ENCODE data around the gene BCL10. TPM values are rescaled to one million over a fixed set of nuclear protein-coding genes. Genes with fewer than 3 reads are reported as not detected.

The BCL10 gene
- total RNA-seq, 1 experiment from 2014 or later = 30.4 TPM

- H3K4me1 ChIP-seq (replicated peaks; ENCODE audit: insufficient read depth) = peaks cover 24% of the 10 kb centered on the region
- CTCF ChIA-PET = no interaction called here
These were observed 35.4 kb upstream of the BCL10 start for GRCh38 chr1:85311818-85312217.

GRCh38 chr1:85308833-85309350 lies 32.5 kb upstream of the BCL10 start:
- H3K4me2 ChIP-seq = no peak overlapping the region
- no peak overlapping the region for H3K27ac ChIP-seq
- TF ChIP-seq EZH2 (IDR thresholded peaks at IDR 0.05; ENCODE audit: low read depth) = no peak
- no peak for TF ChIP-seq CTCF (conservative IDR thresholded peaks at IDR 0.05)
- no TSS peak for BruUV-seq (replicated peaks)
- no peaks in the 10 kb centered on the region for H3K9me3 ChIP-seq (ENCODE audit: insufficient read depth, low read depth)
- H2AFZ ChIP-seq = no peak overlapping the region
- peaks cover 10% of the 10 kb centered on the region for H3K4me1 ChIP-seq (replicated peaks; ENCODE audit: insufficient read depth)
- H3F3A ChIP-seq (ENCODE audit: insufficient read depth, low read depth) = peaks cover 6% of the 10 kb centered on the region; the same call in 1 of the 2 replicates
- H3K27me3 ChIP-seq (ENCODE audit: insufficient read depth, low read depth) = no peaks in the 10 kb centered on the region
- no peaks in the 10 kb centered on the region for H3K36me3 ChIP-seq (ENCODE audit: low read depth)
- H3K79me2 ChIP-seq (ENCODE audit: low read depth) = no peaks in the 10 kb centered on the region
- H3K4me3 ChIP-seq = no peak overlapping the region
- no peaks in the 10 kb centered on the region for H3K9me2 ChIP-seq (ENCODE audit: insufficient read depth)
- intact Hi-C loops (cut with micrococcal nuclease; ENCODE audit: unreplicated experiment) = loop anchor here (1.0 to 5.0 kb wide), 8 partner anchors 36 to 708 kb away; partner anchors contain the start of gene ZNHIT6
- H4K20me1 ChIP-seq (ENCODE audit: insufficient read depth) = no peaks in the 10 kb centered on the region
- ChIA-PET CTCF (interaction anchor here (0.6 to 1.3 kb wide), 5 partner anchors 11 to 384 kb away, joined by 3 to 8 read pairs (median 4); partner anchors contain the start of gene CCN1), POLR2A (ENCODE audit: unreplicated experiment) (interaction anchor here (1.0 kb wide), 1 partner anchor 384 kb away, joined by 3 read pairs; no protein-coding TSS in a partner anchor)
- DNase-seq = no peak

More at GRCh38 chr1:85311818-85312217, 35.4 kb upstream of the BCL10 start:
- no peaks in the 10 kb centered on the region for H3K79me2 ChIP-seq (ENCODE audit: low read depth)
- intact Hi-C loops (cut with micrococcal nuclease; ENCODE audit: unreplicated experiment) = no loop called here
- no peaks in the 10 kb centered on the region for H3K9me2 ChIP-seq (ENCODE audit: insufficient read depth)
- DNase-seq = no peak
- no peak overlapping the region for H3K4me3 ChIP-seq
- TF ChIP-seq EZH2 (IDR thresholded peaks at IDR 0.05; ENCODE audit: low read depth) (no peak), CTCF (conservative IDR thresholded peaks at IDR 0.05) (no peak)
- no peak overlapping the region for H2AFZ ChIP-seq
- H3F3A ChIP-seq (ENCODE audit: insufficient read depth, low read depth) = peaks cover 13% of the 10 kb centered on the region
- POLR2A ChIA-PET (ENCODE audit: unreplicated experiment) = no interaction called here
- H3K27me3 ChIP-seq (ENCODE audit: insufficient read depth, low read depth) = no peaks in the 10 kb centered on the region
- H3K4me2 ChIP-seq = no peak overlapping the region
- H3K36me3 ChIP-seq (ENCODE audit: low read depth) = no peaks in the 10 kb centered on the region
- no peaks in the 10 kb centered on the region for H4K20me1 ChIP-seq (ENCODE audit: insufficient read depth)
- H3K9me3 ChIP-seq (ENCODE audit: insufficient read depth, low read depth) = no peaks in the 10 kb centered on the region
- H3K27ac ChIP-seq = no peak overlapping the region
- BruUV-seq (replicated peaks) = no TSS peak

GRCh38 chr1:85307987-85308832 lies 31.8 kb upstream of the BCL10 start:
- intact Hi-C loops (cut with micrococcal nuclease; ENCODE audit: unreplicated experiment) = loop anchor here (1.0 to 5.0 kb wide), 8 partner anchors 37 to 709 kb away; partner anchors contain the start of gene ZNHIT6
- peak; percentile 50 to 87 for DNase-seq
- no peaks in the 10 kb centered on the region for H3K27me3 ChIP-seq (ENCODE audit: insufficient read depth, low read depth)
- no peak overlapping the region for H3K27ac ChIP-seq
- H3K79me2 ChIP-seq (ENCODE audit: low read depth) = no peaks in the 10 kb centered on the region
- H3K4me2 ChIP-seq = no peak overlapping the region
- H3K9me3 ChIP-seq (ENCODE audit: insufficient read depth, low read depth) = no peaks in the 10 kb centered on the region
- peaks cover 3% of the 10 kb centered on the region for H3K4me1 ChIP-seq (replicated peaks; ENCODE audit: insufficient read depth)
- POLR2A ChIA-PET (ENCODE audit: unreplicated experiment) = interaction anchor here (1.0 kb wide), 1 partner anchor 385 kb away, joined by 3 read pairs; no protein-coding TSS in a partner anchor
- no peaks in the 10 kb centered on the region for H4K20me1 ChIP-seq (ENCODE audit: insufficient read depth)
- no peak overlapping the region for H3K4me3 ChIP-seq
- no peaks in the 10 kb centered on the region for H3F3A ChIP-seq (ENCODE audit: insufficient read depth, low read depth)
- no peaks in the 10 kb centered on the region for H3K36me3 ChIP-seq (ENCODE audit: low read depth)
- no TSS peak for BruUV-seq (replicated peaks)
- no peak for TF ChIP-seq EZH2 (IDR thresholded peaks at IDR 0.05; ENCODE audit: low read depth)
- TF ChIP-seq CTCF (conservative IDR thresholded peaks at IDR 0.05) = peak; percentile 81
- CTCF ChIA-PET = interaction anchor here (0.6 to 1.3 kb wide), 8 partner anchors 12 to 399 kb away, joined by 3 to 8 read pairs (median 4); partner anchors contain the start of gene CCN1
- no peak overlapping the region for H2AFZ ChIP-seq
- H3K9me2 ChIP-seq (ENCODE audit: insufficient read depth) = no peaks in the 10 kb centered on the region
